ENCODE results near the gene DMRT3.

- TF ChIP-seq SUZ12 (IDR thresholded peaks at IDR 0.05; ENCODE audit: extremely low read depth, insufficient read depth, insufficient read length) = no peak
- no peak for TF ChIP-seq YY1 (IDR thresholded peaks at IDR 0.05; ENCODE audit: insufficient read depth, insufficient read length)
- TF ChIP-seq ZNF274 (IDR thresholded peaks at IDR 0.05; ENCODE audit: low read depth, low read length) = no peak
Measured at GRCh38 chr9:947985-948384, 28.5 kb upstream of the DMRT3 start.
